ENCODE measurements around the gene DUSP9.

Gene DUSP9

GRCh38 chrX:153622661-153623309, 24.2 kb upstream of the DUSP9 start:
- no peak for DNase-seq

- no peak for DNase-seq
Measured at GRCh38 chrX:153623310-153624029, 23.5 kb upstream of the DUSP9 start.

GRCh38 chrX:153624196-153625091, 22.6 kb upstream of the DUSP9 start:
- DNase-seq, result no peak

GRCh38 chrX:153625271-153626024, 21.6 kb upstream of the DUSP9 start:
- DNase-seq, result no peak

GRCh38 chrX:153626025-153626633, 20.9 kb upstream of the DUSP9 start:
- DNase-seq, result no peak

- no peak for DNase-seq
Measured at GRCh38 chrX:153626863-153627674, 19.9 kb upstream of the DUSP9 start.

GRCh38 chrX:153627675-153628111, 19.3 kb upstream of the DUSP9 start:
- DNase-seq, result no peak

GRCh38 chrX:153628129-153628528, 18.9 kb upstream of the DUSP9 start:
- no peak for DNase-seq

- DNase-seq, result no peak
Measured at GRCh38 chrX:153628665-153629064, 18.3 kb upstream of the DUSP9 start.

GRCh38 chrX:153631346-153631745, 15.7 kb upstream of the DUSP9 start:
- no peak for DNase-seq

GRCh38 chrX:153631907-153632594, 15.0 kb upstream of the DUSP9 start:
- DNase-seq, result no peak

- DNase-seq, result no peak
Measured at GRCh38 chrX:153632595-153632946, 14.4 kb upstream of the DUSP9 start.

GRCh38 chrX:153633048-153633447, 14.0 kb upstream of the DUSP9 start:
- no peak for DNase-seq

- DNase-seq, result no peak
Measured at GRCh38 chrX:153633607-153634180, 13.3 kb upstream of the DUSP9 start.

- DNase-seq, result no peak
Measured at GRCh38 chrX:153634236-153634635, 12.8 kb upstream of the DUSP9 start.

- peak; percentile 64 for DNase-seq
Measured at GRCh38 chrX:153634832-153635231, 12.2 kb upstream of the DUSP9 start.

- no peak for DNase-seq
Measured at GRCh38 chrX:153635388-153635787, 11.6 kb upstream of the DUSP9 start.

GRCh38 chrX:153635788-153636668, 11.0 kb upstream of the DUSP9 start:
- no peak for DNase-seq

- no peak for DNase-seq
Measured at GRCh38 chrX:153636716-153637115, 10.3 kb upstream of the DUSP9 start.

Measured in right hindlimb (tissue), 1 donor.